ENCODE data around the gene PDZD2. TPM values are rescaled to one million over a fixed set of nuclear protein-coding genes. Genes with fewer than 3 reads are reported as not detected.

PDZD2 gene
- total and polyA plus RNA-seq, 3 donors from 2014 or later = 47.3 to 89.1 (median 83.9) TPM

- no peak overlapping the region for H3K4me3 ChIP-seq
- no peak for DNase-seq
- intact Hi-C loops (cut with DNase I; ENCODE audit: low total_unique reads) = no loop called here
- no peak for TF ChIP-seq POLR2A (IDR thresholded peaks at IDR 0.05)
- TF ChIP-seq CTCF (IDR thresholded peaks at IDR 0.05) = no peak
- no peaks in the 10 kb centered on the region for H3K9me3 ChIP-seq
- no peak overlapping the region for H3K27ac ChIP-seq
- 87 to 96% methylated on average over 1 of the region's 1 CpG for WGBS, 2 donors
- H3K27me3 ChIP-seq = no peaks in the 10 kb centered on the region
- no peaks in the 10 kb centered on the region for H3K4me1 ChIP-seq
- no peaks in the 10 kb centered on the region for H3K36me3 ChIP-seq (ENCODE audit: low read depth, missing control alignments)
Measured at GRCh38 chr5:31640573-31640972, 1.6 kb downstream of the PDZD2 start.

GRCh38 chr5:31641059-31641458 lies 2.1 kb downstream of the PDZD2 start:
- no peak overlapping the region for H3K4me3 ChIP-seq
- intact Hi-C loops (cut with DNase I; ENCODE audit: low total_unique reads) = no loop called here
- TF ChIP-seq CTCF (IDR thresholded peaks at IDR 0.05) (no peak), POLR2A (IDR thresholded peaks at IDR 0.05) (no peak)
- no peak for DNase-seq
- H3K27me3 ChIP-seq = no peaks in the 10 kb centered on the region
- H3K9me3 ChIP-seq = no peaks in the 10 kb centered on the region
- no peaks in the 10 kb centered on the region for H3K36me3 ChIP-seq (ENCODE audit: low read depth, missing control alignments)
- H3K27ac ChIP-seq = no peak overlapping the region
- 84 to 88% methylated on average over 4 of the region's 4 CpGs for WGBS, 2 donors
- no peaks in the 10 kb centered on the region for H3K4me1 ChIP-seq

- H3K9me3 ChIP-seq = no peaks in the 10 kb centered on the region
- H3K4me3 ChIP-seq = no peak overlapping the region
- H3K27me3 ChIP-seq = no peaks in the 10 kb centered on the region
- no peak for DNase-seq
- TF ChIP-seq CTCF (IDR thresholded peaks at IDR 0.05) = no peak
- no peak for TF ChIP-seq POLR2A (IDR thresholded peaks at IDR 0.05)
- H3K27ac ChIP-seq = no peak overlapping the region
- intact Hi-C loops (cut with DNase I; ENCODE audit: low total_unique reads) = no loop called here
- H3K4me1 ChIP-seq = no peaks in the 10 kb centered on the region
- H3K36me3 ChIP-seq (ENCODE audit: low read depth, missing control alignments) = no peaks in the 10 kb centered on the region
- WGBS, 2 donors = 86 to 89% methylated on average over 5 of the region's 5 CpGs
Measured at GRCh38 chr5:31641575-31641974, 2.6 kb downstream of the PDZD2 start.

DNA sequence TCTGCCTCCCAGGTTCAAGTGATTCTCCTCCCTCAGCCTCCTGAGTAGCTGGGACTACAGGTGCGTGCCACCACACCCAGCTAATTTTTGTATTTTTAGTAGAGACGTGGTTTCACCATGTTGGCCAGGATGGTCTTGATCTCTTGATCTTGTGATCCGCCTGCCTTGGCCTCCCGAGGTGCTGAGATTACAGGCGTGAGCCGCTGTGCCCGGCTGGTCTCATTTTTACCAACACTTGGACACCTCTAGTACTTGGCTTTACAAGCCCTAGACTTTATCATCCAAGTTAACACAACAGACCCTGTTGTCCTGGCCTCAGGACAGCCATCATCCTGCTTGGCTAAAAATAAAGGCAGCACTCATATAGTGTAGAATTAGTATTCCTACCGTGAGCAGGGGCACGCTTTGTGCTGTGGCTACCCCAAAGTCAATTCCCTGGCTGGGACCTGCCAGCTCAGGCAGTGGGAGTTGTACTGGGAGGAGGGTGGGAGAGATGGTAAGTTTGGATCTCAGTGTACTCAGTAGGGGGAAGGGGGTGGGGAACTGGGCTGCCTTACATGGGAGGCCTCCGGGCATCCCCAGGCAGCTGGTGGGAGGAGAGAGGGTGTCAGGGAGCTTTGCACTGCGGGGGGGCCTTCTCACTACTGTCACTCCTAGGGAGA lies 6.6 kb downstream of the PDZD2 start:
- no peak overlapping the region for H3K27ac ChIP-seq
- no peak for DNase-seq
- intact Hi-C loops (cut with DNase I; ENCODE audit: low total_unique reads) = no loop called here
- no peaks in the 10 kb centered on the region for H3K36me3 ChIP-seq (ENCODE audit: low read depth, missing control alignments)
- WGBS, 2 donors = 80 to 89% methylated on average over 9 to 11 of the region's 11 CpGs
- H3K27me3 ChIP-seq = no peaks in the 10 kb centered on the region
- no peak overlapping the region for H3K4me3 ChIP-seq
- no peaks in the 10 kb centered on the region for H3K4me1 ChIP-seq
- no peak for TF ChIP-seq CTCF (IDR thresholded peaks at IDR 0.05)
- TF ChIP-seq POLR2A (IDR thresholded peaks at IDR 0.05) = no peak
- H3K9me3 ChIP-seq = no peaks in the 10 kb centered on the region

DNA sequence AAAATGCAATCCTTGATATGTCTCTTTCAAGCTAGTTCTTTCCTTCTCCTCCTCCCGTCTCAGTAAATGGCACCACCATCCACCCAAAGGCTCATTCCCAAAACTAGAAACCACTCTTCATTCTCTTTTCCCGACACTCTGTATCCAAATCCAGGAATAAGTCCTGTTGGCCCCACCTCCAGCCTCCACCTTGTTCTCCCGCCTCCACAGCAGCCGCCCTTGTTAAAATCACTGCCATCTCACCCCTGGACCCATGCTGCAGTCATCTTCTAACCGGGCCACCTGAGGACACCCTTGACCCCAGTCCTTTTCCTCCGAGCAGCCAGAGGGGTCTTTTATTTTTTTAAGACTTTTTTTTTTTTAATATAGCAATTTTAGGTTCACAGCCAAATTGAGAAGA lies 9.4 kb downstream of the PDZD2 start:
- intact Hi-C loops (cut with DNase I; ENCODE audit: low total_unique reads) = no loop called here
- no peak overlapping the region for H3K27ac ChIP-seq
- H3K4me1 ChIP-seq = no peaks in the 10 kb centered on the region
- TF ChIP-seq POLR2A (IDR thresholded peaks at IDR 0.05) (no peak), CTCF (IDR thresholded peaks at IDR 0.05) (no peak)
- WGBS, 2 donors = 94% methylated on average over 6 of the region's 6 CpGs
- no peaks in the 10 kb centered on the region for H3K36me3 ChIP-seq (ENCODE audit: low read depth, missing control alignments)
- no peak for DNase-seq
- no peak overlapping the region for H3K4me3 ChIP-seq
- H3K9me3 ChIP-seq = no peaks in the 10 kb centered on the region
- H3K27me3 ChIP-seq = no peaks in the 10 kb centered on the region

All from testis (tissue), 3 donors.